ENCODE results near the gene KDM8.

The KDM8 gene

DNA sequence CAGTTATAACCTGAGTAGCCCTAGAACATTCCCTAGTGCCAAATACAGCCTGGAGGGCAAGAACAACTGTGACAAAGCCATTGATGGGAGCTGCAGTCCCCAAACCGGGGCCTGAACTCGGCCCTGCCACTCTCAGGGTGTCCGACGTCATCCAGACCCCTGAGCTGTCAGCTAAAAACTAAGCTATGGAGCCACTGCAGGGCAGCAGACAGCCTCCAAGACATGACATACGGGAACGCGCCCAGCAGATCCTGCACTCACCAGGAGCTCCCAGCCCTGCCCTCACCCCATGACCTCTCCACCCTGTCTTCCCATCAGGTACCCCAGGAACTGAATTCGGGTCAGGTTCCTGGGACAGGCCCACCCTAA, 28.4 kb downstream of the KDM8 start:
- no peak for DNase-seq

GRCh38 chr16:27232061-27232900, 29.0 kb downstream of the KDM8 start:
- DNase-seq, result peak; percentile 16

DNA sequence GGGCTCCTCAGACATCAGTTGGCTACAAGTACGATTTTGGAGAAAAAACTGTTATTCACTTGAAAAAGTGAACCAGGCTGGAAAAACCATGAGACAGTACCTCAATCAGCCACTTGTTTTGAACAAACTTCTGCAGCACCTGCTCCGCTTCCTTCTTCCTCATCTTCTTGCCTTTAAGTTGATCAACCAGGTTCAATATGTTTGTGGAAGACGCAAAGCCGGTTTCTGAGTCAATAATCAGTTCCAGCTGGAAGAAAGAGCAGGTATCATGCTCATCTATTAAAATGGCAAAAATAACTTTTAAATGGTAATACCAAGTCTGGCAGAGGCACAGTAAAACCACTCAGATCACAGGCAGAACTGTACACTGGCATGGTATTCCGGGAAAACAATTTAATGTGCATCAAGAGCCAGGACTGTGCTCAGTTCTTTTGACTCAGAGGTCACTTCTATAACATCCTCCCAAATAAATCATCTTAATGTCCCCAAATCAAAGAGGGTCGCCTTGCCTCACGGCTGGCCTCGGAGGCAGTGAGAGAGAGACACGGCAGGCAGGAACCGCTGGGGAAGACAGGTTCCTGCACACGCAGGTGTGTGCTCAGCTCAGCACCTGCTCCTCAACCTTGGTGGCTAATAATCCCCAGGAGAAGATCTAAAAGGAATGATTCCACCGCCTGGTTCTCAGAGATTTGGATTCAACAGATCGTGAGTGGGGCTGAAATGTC, 29.7 kb downstream of the KDM8 start:
- no peak for DNase-seq

- DNase-seq, result no peak
Observed at GRCh38 chr16:27233731-27234130, 30.4 kb downstream of the KDM8 start.

- no peak for DNase-seq
Observed at GRCh38 chr16:27234171-27234570, 30.8 kb downstream of the KDM8 start.

- DNase-seq, result peak; percentile 26
Observed at GRCh38 chr16:27234603-27235002, 31.3 kb downstream of the KDM8 start.

- peak; percentile 92 for DNase-seq
Observed at GRCh38 chr16:27235055-27235937, 32.0 kb downstream of the KDM8 start.

GRCh38 chr16:27235938-27236245, 32.6 kb downstream of the KDM8 start:
- DNase-seq, result no peak

- DNase-seq, result no peak
Observed at GRCh38 chr16:27236635-27237218, 33.4 kb downstream of the KDM8 start.

- DNase-seq, result peak; percentile 87
Observed at GRCh38 chr16:27237219-27238015, 34.1 kb downstream of the KDM8 start.

DNA sequence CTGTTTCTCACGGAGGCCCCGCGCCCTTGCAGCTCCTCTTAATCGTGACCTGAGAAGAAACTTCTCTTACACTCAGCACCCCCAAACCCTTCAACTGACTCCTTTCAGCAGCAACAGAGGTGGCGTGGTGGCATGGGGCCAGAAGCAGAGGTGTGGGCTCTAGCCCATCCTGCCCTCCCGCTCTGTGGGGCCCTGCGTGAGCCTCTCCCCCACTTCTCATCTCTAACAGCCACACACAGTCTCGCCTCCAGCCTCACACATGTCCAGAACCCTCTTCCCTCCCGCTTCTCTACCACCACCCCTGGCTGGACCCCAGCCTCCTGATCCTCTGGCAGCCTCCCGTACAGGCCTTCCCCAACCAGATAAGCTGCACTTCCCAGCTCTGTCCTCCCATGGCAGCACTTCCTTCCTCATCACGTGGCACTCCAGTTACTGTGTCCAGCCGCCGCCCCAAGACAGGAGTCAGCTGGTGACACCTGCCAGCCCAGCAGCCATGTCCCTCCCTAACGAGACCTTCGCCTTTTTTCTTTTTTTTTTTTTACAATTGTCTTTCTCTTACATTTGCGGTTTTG, 34.8 kb downstream of the KDM8 start:
- DNase-seq, result peak; percentile 33

GRCh38 chr16:27238591-27238990, 35.3 kb downstream of the KDM8 start:
- no peak for DNase-seq

DNA sequence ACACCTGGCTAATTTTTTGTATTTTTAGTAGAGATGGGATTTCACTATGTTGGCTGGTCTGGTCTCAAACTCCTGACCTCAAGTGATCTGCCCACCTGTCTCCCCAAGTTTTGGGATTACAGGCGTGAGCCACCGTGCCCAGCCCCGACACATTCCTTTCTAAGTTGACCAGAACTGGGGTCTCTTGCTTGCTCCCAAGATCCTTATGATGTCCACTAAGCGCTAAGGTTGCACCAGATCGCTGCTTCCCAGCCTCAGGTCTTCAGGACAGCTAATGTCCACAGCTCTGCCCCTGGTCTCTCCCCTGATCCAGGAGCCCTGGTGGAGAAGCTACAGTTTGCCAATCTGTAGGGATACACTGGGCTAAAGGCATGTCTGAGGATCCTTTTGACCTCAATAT, 35.7 kb downstream of the KDM8 start:
- DNase-seq, result no peak

GRCh38 chr16:27239906-27240655, 36.8 kb downstream of the KDM8 start:
- no peak for DNase-seq

GRCh38 chr16:27240948-27241531, 37.7 kb downstream of the KDM8 start:
- DNase-seq, result no peak

GRCh38 chr16:27241658-27242057, 38.3 kb downstream of the KDM8 start:
- DNase-seq, result no peak

- no peak for DNase-seq
Observed at GRCh38 chr16:27242398-27242797, 39.1 kb downstream of the KDM8 start.

DNA sequence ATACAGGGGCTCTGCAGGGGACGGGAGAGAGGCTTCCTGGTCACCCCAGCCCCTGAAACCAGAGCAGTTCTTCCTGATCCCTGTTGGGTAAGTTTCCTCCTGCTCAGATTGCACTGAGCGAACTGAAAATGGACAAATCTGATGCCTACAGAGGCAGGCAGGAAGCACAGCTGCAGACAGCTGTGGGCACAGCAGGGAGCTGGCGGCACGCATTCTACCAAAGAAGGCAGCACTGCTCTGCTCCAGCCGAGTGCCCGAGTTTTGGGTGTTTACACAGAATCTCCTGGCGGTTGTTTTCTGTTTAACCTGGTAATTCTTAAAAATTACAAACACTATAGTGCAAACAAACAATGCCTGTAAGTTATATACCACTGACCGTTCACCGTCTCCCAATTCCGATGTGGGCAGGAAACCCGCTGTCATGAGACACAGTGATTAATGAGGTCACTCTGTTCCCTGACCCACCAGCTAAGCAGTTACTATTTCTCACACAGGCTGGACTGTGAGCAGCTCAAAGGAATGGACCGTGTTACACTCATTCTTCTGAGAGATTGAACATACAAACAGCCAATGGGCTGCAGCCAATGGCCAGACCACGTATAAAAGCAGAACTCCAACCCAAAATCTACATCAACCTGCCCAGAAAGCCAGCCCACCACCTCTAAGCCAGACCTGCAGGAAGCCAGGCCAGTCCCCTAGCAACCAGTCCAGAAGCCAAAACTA, 39.7 kb downstream of the KDM8 start:
- DNase-seq, result no peak

GRCh38 chr16:27243725-27244362, 40.5 kb downstream of the KDM8 start:
- no peak for DNase-seq

DNA sequence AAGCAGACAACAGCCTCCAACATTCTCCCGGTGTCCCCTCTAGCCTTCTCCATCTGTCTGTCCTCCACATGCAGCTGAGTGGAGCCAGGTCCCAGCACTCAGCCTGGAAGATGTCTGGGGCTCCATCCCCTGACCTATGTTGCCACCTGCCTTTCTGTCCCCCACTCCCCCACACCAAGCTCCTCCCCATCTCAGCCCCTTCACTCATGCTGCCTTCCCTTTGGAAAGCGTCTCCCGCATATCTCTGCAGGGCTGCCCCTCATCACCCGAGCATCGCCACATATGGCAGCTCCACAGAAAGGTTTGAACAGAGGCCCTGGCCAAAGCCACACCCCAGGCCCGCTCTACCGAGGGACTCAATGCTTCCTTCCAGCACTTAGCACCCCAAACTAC, 41.0 kb downstream of the KDM8 start:
- no peak for DNase-seq
